SK-N-MC (cell line): ENCODE data around the gene TMEM184B.

Experiments
- DNase-seq: peaks from one replicate; pipeline ENCODE4 v3.0.0-alpha.2; 2011; ENCODE audit warnings: low read depth, low spot score
- H3K27ac ChIP-seq: fragments of 200-600 bp; sonication (generic); 2 replicates; pipeline ENCODE4 v1.5.1; 2016; ENCODE audit warnings: mixed run types
- H3K36me3 ChIP-seq: fragments of 200-600 bp; sonication (generic); 2 replicates; pipeline ENCODE4 v1.6.1; 2017; ENCODE audit warnings: antibody characterized with exemption, low read length, mixed read lengths; ENCODE audit not compliant: insufficient read depth
- H3K4me3 ChIP-seq: fragments of 200-600 bp; sonication (generic); 2 replicates; pipeline ENCODE4 v1.5.1; 2016
- H3K9ac ChIP-seq: fragments of 200-600 bp; sonication (generic); 2 replicates; pipeline ENCODE4 v1.8.0; 2017; ENCODE audit warnings: mixed run types, mixed read lengths; ENCODE audit not compliant: insufficient read length
- H3K9me3 ChIP-seq: fragments of 200-600 bp; sonication (generic); 2 replicates; pipeline ENCODE4 v1.6.1; 2017; ENCODE audit warnings: low read depth, mild to moderate bottlenecking, antibody characterized with exemption, low read length, moderate library complexity, mixed read lengths
- EZH2 ChIP-seq: fragments of 200-600 bp; sonication (generic); IDR thresholded peaks from one replicate; pipeline ENCODE4 v1.6.1; 2017; ENCODE audit warnings: antibody characterized with exemption
- FOXP2 ChIP-seq: optimal IDR thresholded peaks from 2 replicates; pipeline ENCODE3; 2011; ENCODE audit warnings: mild to moderate bottlenecking, moderate library complexity; ENCODE audit not compliant: insufficient read depth; ENCODE audit errors: extremely low read length, control extremely low read depth
- POLR2AphosphoS5 ChIP-seq: IDR thresholded peaks from 2 replicates; pipeline ENCODE4 v1.6.1; 2012; ENCODE audit warnings: mild to moderate bottlenecking, low read depth, low read length, borderline replicate concordance

TMEM184B gene

GRCh38 chr22:38314933-38315822 lies 42.4 kb upstream of the TMEM184B start:
- TF ChIP-seq EZH2, result no peak
- TF ChIP-seq FOXP2, result no peak
- TF ChIP-seq POLR2AphosphoS5, result no peak
- peak overlapping the region; percentile 99 for H3K9ac ChIP-seq
- H3K36me3 ChIP-seq, result peaks cover 43% of the 10 kb centered on the region
- no peaks in the 10 kb centered on the region for H3K9me3 ChIP-seq
- peak overlapping the region; percentile 85 for H3K4me3 ChIP-seq
- DNase-seq, result no peak
- peak overlapping the region; percentile 31 for H3K27ac ChIP-seq

- Histone ChIP-seq H3K36me3 (peaks cover 51% of the 10 kb centered on the region), H3K9ac (peak overlapping the region; percentile 55), H3K9me3 (no peaks in the 10 kb centered on the region), H3K4me3 (peak overlapping the region; percentile 85), H3K27ac (peak overlapping the region; percentile 31)
- TF ChIP-seq FOXP2 (no peak), POLR2AphosphoS5 (no peak), EZH2 (no peak)
- DNase-seq, result no peak
These were observed 41.5 kb upstream of the TMEM184B start for GRCh38 chr22:38314051-38314932.

DNA sequence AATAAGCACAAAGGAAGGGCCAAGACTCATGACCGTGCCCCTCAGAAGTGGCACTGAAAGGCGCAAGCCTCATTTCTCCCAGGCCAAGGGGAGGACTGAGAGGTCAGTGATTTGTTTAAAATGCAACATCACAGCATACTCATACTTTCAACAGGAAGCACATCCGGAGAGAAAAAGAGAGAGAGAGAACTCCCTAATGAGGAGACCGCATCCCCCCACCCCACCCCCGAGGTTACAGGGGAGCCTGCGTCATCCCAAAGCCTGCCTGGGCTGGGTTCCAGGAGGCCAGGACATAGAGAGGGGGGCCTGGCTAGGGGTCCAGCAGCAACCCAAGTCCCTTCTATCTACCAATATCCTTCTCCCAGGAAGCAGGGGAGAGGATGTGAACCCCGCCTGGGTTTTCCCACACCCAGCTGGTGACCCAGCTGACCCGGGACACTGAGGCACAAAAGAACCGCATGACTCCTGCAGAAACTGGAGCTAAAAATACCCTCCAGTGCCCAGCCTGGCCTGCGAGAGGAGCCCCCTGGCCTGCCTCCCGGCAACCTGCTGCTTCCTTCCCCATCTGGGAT lies 40.7 kb upstream of the TMEM184B start:
- peak overlapping the region; percentile 25; the same call in 1 of the 2 replicates for H3K27ac ChIP-seq
- TF ChIP-seq POLR2AphosphoS5, result no peak
- no peak for TF ChIP-seq EZH2
- TF ChIP-seq FOXP2, result no peak
- peaks cover 59% of the 10 kb centered on the region for H3K36me3 ChIP-seq
- peak overlapping the region; percentile 85 for H3K4me3 ChIP-seq
- peak overlapping the region; percentile 55 for H3K9ac ChIP-seq
- no peaks in the 10 kb centered on the region for H3K9me3 ChIP-seq
- no peak for DNase-seq

- H3K27ac ChIP-seq, result no peak overlapping the region
- TF ChIP-seq FOXP2, result no peak
- no peak for TF ChIP-seq POLR2AphosphoS5
- TF ChIP-seq EZH2, result no peak
- H3K36me3 ChIP-seq, result peaks cover 66% of the 10 kb centered on the region
- H3K9me3 ChIP-seq, result no peaks in the 10 kb centered on the region
- H3K9ac ChIP-seq, result no peak overlapping the region
- H3K4me3 ChIP-seq, result no peak overlapping the region
- no peak for DNase-seq
These were observed 39.5 kb upstream of the TMEM184B start for GRCh38 chr22:38312261-38312800.

- peak; percentile 40 for DNase-seq
- H3K36me3 ChIP-seq, result peaks cover 66% of the 10 kb centered on the region
- H3K9me3 ChIP-seq, result no peaks in the 10 kb centered on the region
- peak overlapping the region; percentile 2; the same call in 1 of the 2 replicates for H3K27ac ChIP-seq
- 0 out of 2 replicates have a peak overlapping the region, but pooled peaks have one; percentile 20 for H3K4me3 ChIP-seq
- H3K9ac ChIP-seq, result no peak overlapping the region
- TF ChIP-seq POLR2AphosphoS5 (no peak), EZH2 (no peak), FOXP2 (no peak)
These were observed 38.5 kb upstream of the TMEM184B start for GRCh38 chr22:38311323-38311620.

DNA sequence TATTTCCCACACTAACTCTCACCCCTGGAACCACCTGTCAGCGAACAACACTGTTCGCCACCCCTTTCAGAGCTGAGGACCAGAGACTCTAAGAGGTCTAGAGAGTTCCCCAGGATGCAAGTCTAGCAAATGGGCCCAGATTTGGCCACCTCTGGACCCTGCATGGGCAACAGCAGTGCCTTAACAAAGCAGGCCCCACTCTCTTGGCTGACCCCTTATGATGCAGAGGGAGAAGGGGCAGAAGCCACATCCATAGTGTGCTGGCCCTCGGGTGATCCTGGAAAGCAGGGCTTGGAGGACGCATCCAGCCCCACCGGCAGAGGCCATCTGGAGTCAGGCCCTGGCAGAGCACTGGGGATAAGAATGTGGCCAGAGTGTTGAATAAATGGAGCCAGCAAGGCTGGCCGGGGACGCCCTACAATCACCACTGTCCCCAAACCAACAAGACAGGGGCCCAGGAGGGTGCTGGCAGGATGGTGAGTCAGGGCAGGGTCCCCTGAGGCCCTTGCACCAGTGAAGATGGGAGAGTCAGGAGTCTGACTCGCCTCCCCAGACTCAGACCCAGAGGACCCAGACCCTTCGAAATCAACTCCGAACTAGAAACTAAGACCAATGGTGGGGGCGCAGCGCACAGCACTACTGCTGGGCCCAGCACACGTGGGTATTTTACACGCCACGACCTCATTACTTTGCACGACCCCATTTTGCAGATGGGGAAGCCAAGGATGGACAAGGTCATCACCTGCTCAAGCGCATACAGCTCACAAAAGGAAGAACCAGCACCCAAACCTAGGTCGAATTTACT lies 37.9 kb upstream of the TMEM184B start:
- no peaks in the 10 kb centered on the region for H3K9me3 ChIP-seq
- peaks cover 66% of the 10 kb centered on the region for H3K36me3 ChIP-seq
- no peak overlapping the region for H3K9ac ChIP-seq
- no peak for DNase-seq
- peak overlapping the region; percentile 2; the same call in 1 of the 2 replicates for H3K27ac ChIP-seq
- H3K4me3 ChIP-seq, result 0 out of 2 replicates have a peak overlapping the region, but pooled peaks have one; percentile 20
- TF ChIP-seq FOXP2, result no peak
- no peak for TF ChIP-seq EZH2
